ENCODE results near the gene METTL24. TPM values are rescaled to one million over a fixed set of nuclear protein-coding genes. Genes with fewer than 3 reads are reported as not detected.

Gene METTL24, protein sequence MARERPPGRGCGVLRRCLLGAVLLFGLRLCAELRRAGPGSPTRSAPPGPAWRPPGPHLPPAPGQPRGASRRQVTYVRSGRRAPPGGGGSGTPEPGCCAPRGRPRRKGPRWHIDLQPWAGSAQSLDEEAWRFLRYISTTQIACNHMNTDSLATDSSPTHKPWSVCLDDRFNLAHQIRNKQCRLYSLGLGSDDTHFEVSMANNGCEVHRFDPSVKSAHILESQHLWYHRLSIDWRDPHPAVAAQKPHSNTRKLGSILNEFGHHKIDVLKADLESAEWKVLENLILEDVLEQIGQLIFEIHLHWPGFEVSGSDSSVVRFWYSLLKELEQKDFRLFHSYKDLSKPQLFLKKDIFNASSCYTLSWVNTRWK
- total RNA-seq (2014; rRNA removed; shearing (Covaris generic)), result not detected in 2 replicates

DNA sequence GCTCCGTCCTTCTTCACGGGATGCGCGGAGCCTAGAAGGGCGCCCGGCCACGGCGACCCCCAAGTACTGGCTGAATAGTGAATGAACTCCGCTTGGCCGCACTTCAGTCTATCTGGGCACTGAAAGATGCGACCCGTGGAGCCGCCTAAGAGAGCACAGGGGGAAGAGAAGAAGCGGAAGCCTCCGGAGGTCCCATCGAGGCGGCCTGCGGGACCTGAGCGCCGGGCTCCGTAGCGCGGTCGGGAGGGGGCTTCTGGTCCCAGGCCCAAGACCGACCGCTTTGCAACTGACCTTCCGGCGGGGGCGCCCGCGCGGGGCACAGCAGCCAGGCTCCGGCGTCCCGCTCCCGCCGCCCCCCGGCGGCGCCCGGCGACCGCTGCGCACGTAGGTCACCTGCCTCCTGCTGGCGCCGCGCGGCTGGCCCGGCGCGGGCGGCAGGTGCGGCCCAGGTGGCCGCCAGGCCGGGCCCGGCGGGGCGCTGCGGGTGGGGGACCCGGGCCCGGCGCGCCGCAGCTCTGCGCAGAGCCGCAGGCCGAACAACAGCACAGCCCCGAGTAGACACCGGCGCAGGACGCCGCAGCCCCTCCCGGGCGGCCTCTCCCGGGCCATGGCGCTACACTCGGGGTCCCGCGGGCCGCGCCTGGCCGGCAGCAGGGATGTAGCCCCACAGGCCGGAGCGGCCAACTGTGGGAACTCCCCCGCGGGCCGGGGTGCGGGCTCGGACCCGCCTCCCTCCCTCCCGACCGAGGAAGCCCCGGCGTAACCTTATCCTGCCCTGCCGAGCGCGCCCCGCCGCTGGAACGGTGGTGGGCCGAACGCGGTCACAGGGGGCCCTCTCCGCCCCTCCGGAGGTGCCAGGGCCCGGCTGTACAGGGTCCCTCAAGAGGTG, at the start of gene METTL24:
TSS of gene METTL24 (minus strand) at position 686 of the 889 bp plus-strand sequence. CDS start at position 609, 77 bp downstream.
- no peak for DNase-seq (ENCODE audit: low spot score)

DNA sequence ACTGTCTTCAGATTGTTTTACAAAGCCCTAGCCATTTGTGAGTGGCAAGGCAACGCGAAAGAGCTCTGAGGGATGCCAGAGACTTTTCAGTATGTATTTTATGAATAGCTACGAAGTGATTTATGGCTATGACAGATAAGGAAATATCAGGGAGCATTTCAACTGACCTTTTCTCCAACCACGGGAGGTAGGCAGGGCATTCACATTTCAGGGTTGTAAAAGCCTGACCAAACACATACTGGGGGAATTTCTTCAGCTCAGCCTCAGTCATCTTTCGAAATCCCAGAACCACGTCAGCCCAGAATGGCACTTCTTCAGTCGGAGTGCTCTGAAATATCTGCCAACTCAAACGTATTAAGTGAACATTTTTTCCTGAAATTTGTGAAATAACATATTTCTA, 46.5 kb upstream of the METTL24 start:
- DNase-seq (ENCODE audit: low spot score), result no peak

DNA sequence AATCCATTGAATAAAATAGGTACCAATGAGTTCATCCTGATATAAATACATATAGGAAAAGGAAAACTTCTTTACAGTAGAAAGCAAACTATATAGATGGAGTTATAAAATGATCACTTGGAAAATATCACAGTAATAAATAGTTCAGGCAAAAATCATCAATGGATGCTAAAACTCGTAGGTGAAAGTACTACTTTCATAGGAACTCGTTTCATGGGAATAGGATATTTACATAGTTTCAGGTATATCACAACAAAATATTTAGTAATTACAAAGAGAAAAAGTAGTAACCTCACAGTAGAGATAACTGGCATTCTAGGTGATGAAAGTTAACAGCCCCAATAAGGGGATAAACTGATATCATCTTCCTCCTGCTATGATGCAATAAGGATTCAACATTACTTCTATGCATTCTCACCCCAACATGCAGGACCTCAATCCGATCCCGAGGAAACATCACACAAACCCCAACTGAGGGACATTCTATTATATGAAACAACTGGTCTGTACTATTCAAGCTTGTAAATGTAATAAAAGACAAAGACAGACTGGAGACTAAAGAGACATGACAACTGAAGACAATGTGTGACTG, 43.5 kb upstream of the METTL24 start:
- DNase-seq (ENCODE audit: low spot score), result no peak

DNA sequence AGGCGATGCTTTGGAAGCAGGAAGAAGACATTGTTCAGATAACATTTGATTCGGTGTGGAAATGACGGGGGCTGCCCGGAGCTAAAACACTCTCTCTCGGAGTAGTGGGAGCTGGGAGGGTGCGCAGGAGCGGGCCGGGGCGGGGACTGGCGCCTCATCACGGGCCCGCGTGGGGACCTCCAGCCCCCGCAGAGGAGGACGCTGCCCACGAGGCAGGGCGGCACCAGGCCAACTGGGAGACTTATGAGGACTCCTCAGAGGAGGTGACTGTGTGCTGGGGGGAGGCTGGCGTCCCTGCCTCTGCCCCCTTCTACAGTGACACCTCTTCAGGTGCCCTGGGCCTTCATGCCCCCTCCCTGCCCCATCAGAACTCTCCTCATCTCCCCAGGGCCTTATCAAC, 42.1 kb upstream of the METTL24 start:
- no peak for DNase-seq (ENCODE audit: low spot score)

DNA sequence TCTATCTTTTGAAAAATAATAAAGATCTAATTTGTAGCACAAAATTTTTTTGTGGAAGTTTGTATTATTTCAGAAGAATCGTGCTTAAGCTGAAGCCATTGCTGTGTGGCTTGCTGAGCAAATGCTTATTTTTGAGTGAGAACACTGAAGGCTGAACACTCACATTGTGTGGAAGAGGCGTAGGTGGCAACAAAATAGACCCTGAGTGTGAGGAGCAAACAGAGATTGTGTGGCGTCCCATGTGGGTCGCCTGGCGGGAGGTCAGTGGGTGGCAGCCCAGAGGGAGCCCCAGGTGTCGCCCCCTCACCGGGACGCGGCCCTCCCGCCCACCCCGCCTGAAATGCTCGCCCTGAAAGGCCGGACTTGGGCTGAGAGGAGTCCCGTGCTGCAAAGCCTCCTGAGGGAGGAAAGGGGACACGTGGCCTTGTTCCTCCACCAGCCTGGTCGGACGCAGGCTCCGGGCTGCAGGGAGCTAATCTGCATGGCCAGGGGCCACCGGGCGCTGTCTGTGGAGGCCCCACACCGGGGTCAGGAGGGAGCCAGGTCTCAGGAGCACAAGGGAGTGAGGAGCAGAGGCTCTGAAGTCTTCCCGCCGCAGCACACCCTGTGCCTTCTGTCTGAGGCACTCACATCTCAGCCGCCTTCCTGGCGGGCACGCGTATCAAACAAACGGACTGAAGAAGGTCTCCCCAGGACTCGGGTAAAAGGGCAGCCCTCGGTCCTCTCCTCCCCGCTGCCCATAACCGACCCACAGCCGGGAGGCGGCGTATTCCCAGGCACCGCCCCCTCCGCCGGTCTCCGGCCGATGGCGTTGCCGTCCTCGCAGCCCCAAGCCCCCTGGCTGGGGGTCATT, 41.3 kb upstream of the METTL24 start:
- no peak for DNase-seq (ENCODE audit: low spot score)

DNA sequence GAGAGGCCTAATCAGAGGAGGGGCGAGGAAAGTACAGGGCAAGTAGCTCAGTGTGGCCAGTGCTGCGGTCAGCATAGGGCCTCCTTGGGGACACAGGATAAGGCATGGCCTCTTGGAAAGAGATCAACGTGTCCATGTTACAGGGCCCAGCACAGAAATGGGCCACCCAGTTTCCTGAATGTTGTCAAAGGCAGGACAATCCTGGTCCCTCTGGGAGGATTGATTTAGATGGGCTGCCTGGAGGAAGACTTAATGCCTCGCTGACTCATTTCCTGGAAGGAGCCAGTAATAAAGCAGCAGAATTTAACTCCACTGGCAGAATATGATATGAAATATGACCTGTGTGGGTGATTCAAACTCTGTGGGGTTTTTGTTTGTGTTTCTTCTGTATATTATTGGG, 40.6 kb upstream of the METTL24 start:
- no peak for DNase-seq (ENCODE audit: low spot score)

DNA sequence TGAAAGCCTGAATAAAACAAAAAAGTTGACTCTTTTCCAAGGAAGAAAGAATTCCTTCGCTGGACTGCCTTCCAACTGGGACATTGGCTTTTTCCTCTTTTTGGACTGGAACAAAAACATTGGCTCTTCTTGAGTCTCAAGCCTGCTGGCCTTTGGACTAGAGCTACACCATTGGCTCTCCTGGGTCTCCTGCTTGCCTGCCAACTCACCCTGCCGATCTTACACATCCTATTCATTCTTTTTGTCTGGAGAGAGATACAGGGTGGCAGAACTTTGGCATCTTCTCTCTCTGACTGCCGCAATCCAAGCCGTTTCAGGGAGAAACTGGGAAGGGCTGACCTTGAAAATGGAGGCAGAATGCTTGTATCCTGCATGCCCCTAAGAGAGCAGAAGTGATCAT, 37.1 kb upstream of the METTL24 start:
- DNase-seq (ENCODE audit: low spot score), result no peak

DNA sequence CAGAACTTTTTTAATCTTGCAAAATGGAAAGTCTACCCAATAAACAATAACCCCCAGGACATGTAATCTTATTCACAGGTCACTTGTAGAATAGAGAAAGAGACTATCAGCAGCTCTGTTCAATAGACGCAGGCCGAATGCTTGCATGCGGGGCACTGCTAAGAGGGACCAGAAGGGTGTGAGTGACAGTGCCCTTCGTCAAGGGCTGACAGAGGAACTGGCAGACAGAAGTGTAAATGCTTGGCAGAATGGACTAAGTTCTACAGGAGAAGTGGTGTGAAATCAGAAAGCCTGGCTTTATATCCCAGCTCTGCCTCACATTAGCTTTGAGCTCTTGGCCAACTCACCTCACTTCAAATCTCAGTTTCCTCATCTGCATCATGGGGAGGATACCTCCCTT, 36.3 kb upstream of the METTL24 start:
- DNase-seq (ENCODE audit: low spot score), result no peak

DNA sequence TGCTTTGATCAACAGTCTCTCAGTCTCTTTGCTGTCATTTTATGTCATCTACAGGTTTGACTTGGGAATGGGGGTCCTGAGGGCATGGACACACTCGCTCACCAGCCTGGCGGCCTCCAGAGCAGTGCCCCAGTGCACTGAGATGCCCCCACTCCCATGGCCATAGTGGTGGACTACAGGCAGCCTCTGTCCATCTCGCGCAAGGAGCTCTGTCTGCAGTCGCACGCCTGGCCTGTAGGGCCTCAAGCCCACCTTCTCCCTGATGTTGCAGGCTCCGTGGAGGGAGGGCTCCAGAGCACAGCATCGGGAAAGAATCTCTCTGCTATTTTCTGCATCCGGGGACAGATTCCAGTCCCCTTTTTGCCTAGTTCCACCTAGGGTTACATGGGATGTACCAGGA, 34.6 kb upstream of the METTL24 start:
- DNase-seq (ENCODE audit: low spot score), result no peak

DNA sequence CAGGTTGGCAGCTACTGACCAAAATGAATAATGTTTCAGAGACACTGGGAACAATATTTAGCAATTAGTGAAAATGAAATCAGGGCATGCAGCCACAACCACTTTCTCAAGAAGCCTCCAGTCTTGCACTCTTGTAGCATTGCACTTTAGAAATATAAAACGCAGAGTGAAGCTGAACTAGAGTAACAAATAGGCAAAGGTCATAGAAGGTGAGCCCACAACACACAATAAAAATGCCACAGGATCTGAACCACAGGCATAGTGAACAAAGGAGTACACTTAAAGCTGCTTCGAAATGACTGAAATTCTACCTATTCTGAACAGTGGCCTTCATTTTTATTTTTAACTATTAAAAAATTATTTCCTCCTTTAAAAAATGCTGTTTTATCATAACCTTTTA, 32.3 kb upstream of the METTL24 start:
- DNase-seq (ENCODE audit: low spot score), result no peak

DNA sequence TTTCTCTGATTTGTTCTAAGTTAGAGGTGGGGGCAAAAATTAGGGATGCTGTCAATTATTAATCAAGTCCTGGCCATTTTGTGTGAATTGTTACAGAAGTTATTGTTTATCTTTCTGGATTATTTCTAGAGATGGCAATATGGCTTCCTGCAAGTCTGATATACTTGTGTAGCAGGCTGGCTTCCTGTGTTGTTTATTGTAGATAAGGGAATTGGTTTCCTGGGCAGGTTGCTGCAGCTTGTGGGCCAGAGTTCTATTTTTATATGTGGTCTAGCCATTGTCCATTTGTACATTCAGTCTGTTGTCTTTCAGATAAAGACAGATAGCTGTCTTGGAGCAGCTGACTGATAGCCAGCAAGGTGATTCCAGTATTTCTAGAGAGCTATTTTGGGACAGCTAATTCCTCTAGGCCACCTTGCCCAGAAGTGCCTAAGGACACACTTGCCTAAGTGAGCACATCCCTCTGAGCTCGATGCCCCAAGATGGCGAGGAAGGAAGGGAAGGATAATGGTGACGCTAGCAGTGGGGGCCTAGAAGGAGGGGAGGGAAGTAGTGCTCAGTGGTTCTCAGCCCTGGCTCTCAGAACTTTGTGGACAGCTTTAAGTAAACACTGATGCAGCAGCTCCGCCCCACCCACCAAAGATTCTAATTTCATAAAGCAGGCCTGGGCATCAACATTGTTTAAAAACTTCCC, 31.7 kb upstream of the METTL24 start:
- no peak for DNase-seq (ENCODE audit: low spot score)

DNA sequence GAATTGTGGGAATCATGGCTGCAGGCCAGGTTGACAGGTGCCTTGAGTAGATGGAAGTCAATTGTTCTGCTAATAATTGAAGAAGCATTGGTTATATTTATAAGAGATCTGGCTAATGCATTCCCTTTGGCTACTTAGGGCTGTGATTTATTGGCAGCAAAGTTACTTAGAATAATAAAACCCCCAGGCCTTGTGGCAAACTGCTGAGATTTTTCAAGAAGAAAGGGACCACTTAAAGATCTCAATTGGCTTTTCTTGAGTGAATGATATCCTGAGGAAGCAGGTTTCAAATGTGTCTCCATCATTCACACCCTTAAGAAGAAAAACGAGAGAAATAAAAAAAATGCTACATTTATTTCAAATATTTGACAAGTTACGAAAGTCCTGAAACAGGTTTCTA, 29.8 kb upstream of the METTL24 start:
- DNase-seq (ENCODE audit: low spot score), result no peak

DNA sequence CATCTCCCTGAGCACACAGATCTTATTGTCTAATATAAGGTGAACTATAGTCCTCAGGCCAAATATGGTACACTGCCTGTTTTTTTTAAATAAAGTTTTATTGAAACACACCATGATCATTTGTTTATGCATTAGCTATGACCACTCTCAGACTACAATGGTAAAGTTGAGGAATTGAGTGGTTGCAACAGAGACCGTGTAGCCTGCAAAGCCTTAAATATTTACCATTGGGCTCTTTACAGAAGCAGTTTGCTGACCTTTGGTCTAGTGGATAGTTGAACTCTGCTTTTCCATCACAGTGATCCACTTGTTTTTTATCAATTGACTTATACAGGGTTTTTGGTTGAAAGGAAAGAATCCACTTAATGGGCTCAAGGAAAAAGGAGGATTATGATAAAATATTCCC, 27.3 kb upstream of the METTL24 start:
- no peak for DNase-seq (ENCODE audit: low spot score)

DNA sequence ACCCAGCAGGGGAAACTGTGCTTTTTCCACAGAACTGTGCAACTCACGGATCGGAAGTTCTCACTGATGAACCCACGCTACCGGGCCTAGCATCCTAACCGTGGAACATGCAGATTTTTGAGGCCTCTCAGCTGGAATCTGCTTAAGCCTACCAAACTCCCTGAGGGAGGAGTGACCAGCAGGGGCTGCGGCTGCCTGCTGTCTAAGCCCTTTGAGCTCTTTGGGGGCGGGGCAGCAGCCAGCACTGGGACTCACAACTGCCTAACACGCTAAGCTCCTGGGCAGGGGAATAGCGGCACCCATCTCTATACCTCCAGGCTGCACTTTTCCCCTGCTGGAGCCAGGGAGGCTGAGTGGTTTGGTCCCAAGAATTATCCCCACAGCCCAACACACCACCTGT, 20.4 kb upstream of the METTL24 start:
- DNase-seq (ENCODE audit: low spot score), result no peak

DNA sequence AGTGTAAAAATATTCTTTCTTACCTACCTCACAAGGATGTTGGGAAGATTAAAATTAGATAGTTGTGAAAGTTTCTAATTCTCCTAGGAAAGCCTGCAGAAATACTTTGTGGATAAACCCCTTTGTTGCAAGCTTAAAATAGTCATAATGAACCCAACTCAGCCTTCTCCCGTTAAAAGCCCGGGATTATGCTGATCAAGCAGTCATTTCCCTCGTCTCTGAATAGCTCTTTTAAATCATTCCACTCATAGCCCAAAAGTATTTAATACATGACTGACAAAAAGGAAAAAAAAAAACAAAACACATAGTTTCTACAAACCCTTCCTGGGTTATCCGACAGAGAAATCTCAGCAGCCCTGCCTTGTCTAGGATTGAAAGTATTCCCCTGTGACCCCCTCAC, 10.9 kb upstream of the METTL24 start:
- no peak for DNase-seq (ENCODE audit: low spot score)

DNA sequence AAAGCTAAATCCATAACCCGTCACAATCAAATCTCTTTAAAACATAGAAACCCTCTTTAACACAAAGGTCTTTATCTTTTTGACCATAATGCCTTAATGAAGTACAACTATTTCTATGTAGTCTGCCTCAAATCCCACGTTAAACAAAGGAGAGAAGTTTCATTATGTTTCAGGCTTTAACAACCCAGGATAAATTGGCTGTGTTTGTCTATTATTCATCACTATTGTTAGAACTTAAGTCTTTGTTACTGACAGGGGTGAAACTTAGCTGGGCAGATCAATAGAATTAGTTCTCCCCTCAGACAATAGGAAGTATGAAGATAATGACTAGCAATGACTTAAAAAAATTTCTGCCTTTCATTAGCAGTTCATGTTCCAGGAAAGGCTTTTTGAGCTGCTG, 10.1 kb upstream of the METTL24 start:
- DNase-seq (ENCODE audit: low spot score), result no peak

DNA sequence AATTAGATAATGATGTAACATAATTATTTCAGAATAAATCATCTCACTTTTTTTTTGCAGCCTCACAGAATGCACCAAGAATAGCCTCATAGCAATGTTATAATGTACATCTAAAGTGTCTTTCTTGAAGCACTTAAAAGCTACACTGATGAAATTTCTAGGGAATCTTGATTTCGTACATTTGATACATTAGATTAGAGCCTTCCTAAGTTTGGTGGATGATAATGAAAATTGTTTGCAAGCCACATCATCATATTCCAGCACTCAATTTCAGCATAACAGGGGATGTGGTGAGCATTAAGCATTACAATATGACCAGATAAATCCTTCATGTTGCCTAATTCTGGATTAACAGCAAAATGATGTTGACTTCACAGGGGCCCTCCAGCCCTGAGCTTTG, 9.7 kb upstream of the METTL24 start:
- DNase-seq (ENCODE audit: low spot score), result no peak

DNA sequence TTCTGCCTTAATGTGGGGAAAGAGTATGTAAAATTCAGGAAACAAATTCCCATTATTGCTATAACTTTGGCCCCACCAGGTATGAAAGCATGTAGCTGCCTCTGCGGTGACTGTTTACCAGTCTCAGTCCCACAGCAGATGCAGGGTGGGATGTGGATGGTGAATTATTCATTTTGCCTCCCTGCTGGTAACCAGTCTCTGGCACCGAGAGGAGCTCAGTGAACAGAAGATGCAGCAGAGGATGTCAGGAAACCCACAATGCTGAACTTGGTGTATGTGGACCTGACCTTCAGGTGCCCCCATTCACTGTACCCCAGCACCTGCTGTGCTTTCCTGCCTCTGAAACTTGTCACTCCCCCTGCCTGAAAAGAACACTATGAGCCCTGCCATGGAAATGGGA, 8.8 kb upstream of the METTL24 start:
- no peak for DNase-seq (ENCODE audit: low spot score)

DNA sequence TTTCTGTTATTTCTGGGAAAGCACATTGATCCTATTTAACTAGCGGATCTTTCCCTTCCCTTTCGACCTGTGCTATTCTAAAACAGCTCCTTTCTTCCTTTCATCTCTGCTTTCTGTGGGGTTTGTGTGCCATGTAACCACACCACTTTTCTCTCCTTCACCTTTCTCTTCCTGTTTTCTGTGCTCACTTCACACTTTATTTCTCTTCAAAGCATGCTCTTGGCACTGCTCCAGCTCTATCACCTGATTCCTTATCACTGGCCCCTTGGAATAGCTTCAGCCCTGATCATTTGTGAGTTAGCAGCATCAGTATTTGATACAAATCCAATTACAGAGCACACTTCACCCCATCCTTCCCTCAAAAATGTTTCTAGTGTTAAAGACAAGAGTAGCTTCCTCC, 8.1 kb upstream of the METTL24 start:
- DNase-seq (ENCODE audit: low spot score), result no peak

DNA sequence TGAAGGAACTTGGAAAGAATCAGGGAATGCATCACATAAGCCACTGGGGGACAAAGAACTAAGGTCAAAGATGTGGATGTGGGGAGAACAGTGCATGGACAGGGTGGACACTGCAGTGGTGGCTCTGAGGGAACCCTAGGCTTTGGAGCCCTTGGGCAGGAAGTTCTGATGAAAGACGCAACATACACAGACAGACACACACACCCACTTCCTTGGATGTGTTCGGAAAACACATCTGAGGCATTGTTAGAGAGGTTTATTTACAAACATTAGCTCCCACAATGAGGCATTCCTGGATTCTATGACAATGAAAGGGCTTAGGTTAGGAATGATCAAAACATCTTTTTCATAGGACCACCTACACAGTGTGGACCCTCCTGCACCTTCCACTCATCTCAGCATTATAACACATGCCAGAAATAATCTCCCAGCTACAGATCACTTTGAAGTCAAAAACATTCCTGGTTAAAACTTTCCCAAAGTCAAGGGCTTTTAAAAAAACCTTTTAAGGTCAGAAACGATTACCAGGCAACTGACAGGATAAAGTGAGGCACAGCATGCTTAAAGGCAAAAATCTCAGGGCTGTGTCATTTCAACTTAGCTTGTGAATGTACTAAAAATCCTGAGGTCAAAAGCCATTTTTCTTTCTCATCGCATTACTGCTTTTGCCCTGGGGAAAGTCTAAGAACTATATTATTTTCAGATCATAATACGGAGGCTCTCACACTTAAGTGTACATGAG, 6.4 kb upstream of the METTL24 start:
- no peak for DNase-seq (ENCODE audit: low spot score)

Data from HT-29 (cell line).